ENCODE measurements around the gene LIMK2.
"Not testable (repeated sequence)": the region's sequence is repeated elsewhere in the genome, so short reads cannot be mapped to it uniquely, and the experiment has no call there.

LIMK2 gene

GRCh38 chr22:31295360-31295759 is 83.3 kb downstream of the LIMK2 start:
- no peak for DNase-seq

- no peak for DNase-seq
These were observed 83.9 kb downstream of the LIMK2 start for GRCh38 chr22:31295831-31296657.

- DNase-seq = no peak
These were observed 88.8 kb downstream of the LIMK2 start for GRCh38 chr22:31300896-31301295.

GRCh38 chr22:31302006-31302405 is 89.9 kb downstream of the LIMK2 start:
- no peak for DNase-seq

- DNase-seq = no peak
These were observed 90.4 kb downstream of the LIMK2 start for GRCh38 chr22:31302537-31302936.

GRCh38 chr22:31305194-31305593 is 93.1 kb downstream of the LIMK2 start:
- DNase-seq = no peak

GRCh38 chr22:31308181-31308580 is 96.1 kb downstream of the LIMK2 start:
- DNase-seq = no peak

GRCh38 chr22:31313366-31314147 is 101.5 kb downstream of the LIMK2 start:
- no peak for DNase-seq

GRCh38 chr22:31314220-31314619 is 102.1 kb downstream of the LIMK2 start:
- not testable (repeated sequence) for DNase-seq

- DNase-seq = no peak
These were observed 109.3 kb downstream of the LIMK2 start for GRCh38 chr22:31321421-31321820.

- DNase-seq = no peak
These were observed 111.8 kb downstream of the LIMK2 start for GRCh38 chr22:31323578-31324550.

- DNase-seq = no peak
These were observed 114.8 kb downstream of the LIMK2 start for GRCh38 chr22:31326877-31327276.

GRCh38 chr22:31327806-31328543 is 115.9 kb downstream of the LIMK2 start:
- DNase-seq = no peak

- no peak for DNase-seq
These were observed 116.5 kb downstream of the LIMK2 start for GRCh38 chr22:31328544-31328960.

- no peak for DNase-seq
These were observed 116.9 kb downstream of the LIMK2 start for GRCh38 chr22:31329029-31329428.

Data from cortex of kidney (tissue), 1 donor.